NCI-H524 (cell line): ENCODE measurements around the gene LST1.

Experiments
- DNase-seq, 2 experiments: peaks; one replicate each; lab custom pipeline; 2025; lab: John Stamatoyannopoulos, UW

Gene LST1

DNA sequence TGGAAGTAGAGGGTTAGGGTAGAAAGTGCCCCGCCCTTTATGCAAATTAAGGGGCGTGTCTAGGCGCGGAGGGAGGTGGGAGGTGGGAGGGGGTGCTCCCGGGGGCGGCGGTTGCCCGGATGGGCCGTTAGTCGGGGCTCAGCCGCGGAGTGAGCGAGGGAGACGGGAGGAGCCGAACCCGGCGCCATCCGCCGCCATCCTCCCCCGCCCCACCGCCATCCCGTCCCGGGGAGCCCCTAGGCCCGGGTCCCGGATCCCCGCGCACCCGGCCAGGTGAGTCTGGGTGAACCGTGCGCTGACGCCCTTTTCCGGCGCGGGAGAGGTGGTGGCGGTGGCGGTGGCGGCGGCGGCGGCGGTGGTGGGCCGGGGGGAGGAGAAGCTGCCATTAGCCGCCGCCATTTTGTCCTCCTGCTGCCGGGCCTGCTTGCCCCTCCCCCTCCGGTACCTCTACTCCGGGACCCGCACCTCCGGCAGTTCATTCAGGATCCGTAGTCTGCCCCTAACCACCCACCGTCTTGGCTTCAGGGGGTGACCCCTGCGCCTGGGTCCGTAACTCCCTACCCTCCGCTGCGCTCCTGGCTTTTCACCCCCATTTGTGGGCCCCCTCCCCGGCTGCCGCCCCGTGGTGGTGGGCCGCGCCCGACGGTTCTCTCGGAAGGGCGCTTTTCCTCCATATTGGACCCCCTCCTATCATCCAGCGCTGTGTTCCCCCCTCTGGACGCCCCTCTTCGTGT is 34.7 kb downstream of the LST1 start, which contains the start of gene PRRC2A:
Gene PRRC2A (plus strand): TSS at position 130 of the 734 bp plus-strand sequence. CDS start 2,075 bp downstream, outside the sequence.
- DNase-seq = peak in 1 of 2 experiments; percentile 75

GRCh38 chr6:31621320-31621939 is 35.4 kb downstream of the LST1 start:
- DNase-seq = no peak

- DNase-seq = no peak
Measured at GRCh38 chr6:31621991-31622390, 35.9 kb downstream of the LST1 start.

GRCh38 chr6:31622684-31623091 is 36.6 kb downstream of the LST1 start:
- no peak for DNase-seq

DNA sequence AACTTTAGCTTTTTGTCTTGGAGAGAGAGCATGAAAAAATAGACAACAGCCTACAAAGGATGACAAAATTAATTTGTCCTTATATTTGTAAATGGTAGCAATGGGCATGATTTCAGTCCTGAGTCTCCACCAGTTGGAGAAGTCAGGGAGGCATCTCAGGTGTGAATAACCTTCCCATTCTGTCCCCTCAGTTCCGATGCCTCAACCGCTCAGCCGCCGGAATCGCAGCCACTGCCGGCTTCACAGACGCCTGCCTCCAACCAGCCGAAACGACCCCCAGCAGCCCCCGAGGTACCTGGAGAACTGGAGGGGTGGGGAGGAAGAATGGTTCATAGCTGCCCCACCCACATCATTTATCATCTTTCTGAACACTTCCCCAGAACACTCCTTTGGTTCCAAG is 38.0 kb downstream of the LST1 start:
- no peak for DNase-seq

DNA sequence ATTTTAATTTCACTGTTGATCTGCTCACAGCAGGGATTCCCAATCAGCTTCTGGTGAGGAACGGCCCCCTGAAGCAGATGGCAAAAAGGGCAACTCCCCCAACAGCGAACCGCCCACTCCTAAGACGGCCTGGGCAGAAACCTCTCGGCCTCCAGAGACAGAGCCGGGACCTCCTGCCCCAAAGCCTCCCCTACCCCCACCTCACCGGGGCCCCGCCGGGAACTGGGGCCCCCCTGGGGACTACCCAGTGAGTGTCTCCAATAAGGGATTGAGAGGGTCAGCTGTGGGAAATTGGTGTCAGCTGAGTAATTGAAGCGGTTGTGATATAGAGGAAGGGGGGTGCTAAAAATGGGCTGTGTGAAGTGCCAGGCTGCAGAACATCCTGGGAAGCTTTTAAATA is 40.9 kb downstream of the LST1 start:
- no peak for DNase-seq

DNA sequence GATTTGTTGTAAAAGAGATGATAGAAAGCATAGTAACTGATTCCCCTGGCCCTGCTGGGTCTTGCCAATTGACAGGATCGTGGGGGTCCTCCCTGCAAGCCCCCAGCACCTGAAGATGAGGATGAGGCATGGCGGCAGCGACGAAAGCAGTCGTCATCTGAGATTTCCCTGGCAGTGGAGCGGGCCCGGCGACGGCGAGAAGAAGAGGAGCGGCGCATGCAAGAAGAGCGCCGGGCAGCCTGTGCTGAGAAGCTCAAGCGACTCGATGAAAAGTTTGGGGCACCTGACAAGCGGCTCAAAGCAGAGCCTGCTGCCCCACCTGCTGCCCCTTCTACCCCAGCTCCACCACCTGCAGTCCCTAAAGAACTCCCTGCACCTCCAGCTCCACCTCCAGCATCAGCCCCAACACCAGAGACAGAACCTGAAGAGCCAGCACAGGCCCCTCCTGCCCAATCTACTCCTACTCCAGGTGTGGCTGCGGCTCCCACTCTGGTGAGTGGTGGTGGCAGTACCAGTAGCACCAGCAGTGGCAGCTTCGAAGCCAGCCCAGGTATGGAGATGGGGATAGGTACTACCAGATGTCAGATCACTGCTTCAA is 41.7 kb downstream of the LST1 start:
- DNase-seq = no peak

DNA sequence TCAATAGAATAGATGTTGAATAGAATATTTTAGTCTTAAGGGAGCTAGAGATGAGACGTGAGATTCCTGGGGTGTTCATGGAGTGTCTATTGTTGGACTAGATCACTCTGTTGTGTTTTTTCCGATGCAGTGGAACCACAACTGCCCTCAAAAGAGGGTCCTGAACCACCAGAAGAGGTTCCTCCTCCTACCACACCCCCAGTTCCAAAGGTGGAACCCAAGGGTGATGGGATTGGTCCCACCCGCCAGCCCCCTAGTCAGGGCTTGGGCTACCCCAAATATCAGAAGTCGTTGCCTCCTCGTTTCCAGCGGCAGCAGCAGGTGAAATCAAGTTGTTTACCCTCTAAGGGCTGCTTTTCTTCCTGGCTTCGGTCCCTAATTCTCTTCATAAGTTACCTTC is 42.9 kb downstream of the LST1 start:
- no peak for DNase-seq

DNA sequence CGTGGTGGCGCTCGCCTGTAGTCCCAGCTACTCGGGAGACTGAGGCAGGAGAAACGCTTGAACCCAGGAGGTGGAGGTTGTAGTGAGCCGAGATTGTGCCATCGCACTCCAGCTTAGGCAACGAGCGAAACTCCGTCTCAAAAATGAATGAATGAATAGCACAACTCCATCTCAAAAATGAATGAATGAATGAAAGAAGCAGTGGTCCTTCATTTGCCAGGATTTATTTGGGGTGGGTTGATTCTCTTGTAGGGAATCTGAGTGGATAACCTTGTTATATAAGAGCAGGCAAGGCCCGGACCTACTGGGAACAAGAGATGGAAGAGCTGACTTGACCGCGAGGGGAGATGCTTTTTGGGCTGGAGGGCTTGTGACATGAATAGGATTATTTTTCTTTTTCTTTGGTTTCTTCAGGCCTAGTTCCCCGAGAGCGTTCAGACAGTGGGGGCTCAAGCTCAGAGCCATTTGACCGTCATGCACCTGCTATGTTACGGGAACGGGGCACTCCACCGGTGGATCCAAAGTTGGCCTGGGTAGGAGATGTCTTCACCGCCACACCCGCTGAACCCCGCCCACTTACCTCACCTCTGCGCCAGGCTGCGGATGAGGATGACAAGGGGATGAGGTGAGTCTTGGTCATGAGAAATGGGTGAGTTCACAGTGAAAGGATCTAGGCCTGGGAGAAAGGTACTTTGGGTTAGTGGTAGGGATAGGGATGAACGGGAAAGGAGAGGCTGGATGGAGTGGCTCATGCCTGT is 44.3 kb downstream of the LST1 start:
- DNase-seq = no peak

DNA sequence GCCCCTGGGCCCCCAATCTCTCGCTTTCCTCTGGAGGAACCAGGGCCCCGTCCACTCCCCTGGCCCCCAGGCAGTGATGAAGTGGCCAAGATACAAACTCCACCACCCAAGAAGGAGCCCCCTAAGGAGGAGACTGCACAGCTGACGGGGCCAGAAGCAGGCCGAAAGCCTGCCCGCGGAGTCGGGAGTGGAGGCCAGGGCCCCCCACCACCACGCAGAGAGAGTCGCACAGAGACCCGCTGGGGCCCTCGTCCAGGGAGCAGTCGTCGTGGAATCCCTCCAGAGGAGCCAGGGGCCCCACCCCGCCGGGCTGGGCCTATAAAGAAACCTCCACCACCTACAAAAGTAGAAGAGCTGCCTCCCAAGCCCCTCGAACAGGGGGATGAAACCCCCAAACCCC is 45.1 kb downstream of the LST1 start:
- no peak for DNase-seq

DNA sequence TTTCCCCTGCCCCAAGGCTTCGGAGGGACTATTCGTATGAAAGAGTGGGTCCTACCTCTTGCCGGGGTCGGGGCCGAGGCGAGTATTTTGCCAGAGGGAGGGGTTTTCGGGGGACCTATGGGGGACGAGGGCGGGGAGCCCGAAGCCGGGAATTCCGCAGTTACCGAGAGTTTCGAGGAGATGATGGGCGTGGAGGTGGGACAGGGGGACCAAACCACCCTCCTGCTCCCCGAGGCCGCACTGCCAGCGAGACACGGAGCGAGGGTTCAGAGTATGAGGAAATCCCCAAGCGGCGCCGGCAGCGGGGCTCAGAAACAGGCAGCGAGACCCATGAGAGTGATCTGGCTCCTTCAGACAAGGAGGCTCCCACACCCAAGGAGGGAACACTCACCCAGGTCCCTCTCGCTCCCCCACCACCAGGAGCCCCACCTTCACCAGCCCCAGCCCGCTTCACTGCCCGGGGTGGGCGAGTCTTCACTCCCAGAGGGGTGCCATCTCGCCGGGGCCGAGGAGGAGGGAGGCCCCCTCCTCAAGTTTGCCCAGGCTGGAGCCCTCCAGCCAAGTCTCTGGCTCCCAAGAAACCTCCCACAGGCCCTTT is 45.7 kb downstream of the LST1 start:
- no peak for DNase-seq

DNA sequence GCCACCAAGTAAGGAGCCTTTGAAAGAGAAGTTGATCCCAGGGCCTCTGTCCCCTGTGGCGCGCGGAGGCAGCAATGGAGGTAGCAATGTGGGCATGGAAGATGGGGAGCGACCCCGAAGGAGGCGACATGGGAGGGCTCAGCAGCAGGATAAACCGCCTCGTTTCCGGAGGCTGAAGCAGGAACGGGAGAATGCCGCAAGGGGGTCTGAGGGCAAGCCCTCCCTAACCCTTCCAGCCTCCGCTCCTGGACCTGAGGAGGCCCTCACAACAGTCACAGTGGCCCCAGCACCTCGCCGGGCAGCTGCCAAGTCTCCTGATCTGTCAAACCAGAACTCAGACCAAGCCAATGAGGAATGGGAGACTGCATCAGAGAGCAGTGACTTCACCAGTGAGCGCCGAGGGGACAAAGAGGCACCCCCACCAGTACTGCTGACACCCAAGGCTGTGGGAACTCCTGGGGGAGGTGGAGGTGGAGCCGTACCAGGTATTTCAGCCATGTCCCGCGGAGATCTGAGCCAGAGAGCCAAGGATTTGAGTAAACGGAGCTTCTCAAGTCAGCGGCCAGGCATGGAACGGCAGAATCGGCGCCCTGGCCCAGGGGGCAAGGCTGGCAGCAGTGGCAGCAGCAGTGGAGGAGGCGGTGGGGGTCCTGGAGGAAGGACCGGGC is 46.3 kb downstream of the LST1 start:
- no peak for DNase-seq

DNA sequence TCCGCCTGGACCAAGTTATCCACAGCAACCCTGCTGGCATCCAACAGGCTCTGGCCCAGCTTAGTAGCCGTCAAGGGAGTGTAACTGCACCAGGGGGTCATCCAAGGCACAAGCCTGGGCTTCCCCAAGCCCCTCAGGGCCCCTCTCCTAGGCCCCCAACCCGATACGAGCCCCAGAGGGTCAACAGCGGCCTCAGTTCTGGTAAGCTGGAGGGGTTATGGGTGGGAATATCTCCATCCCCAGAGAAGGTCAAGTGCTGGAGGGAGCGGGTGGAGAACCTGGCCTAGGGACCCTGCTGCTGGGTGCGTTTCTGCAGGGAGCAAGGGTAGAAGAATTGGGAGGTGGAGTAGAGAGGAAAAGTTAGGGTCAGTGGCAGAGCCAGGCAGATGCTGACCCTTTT is 47.4 kb downstream of the LST1 start:
- DNase-seq = no peak

DNA sequence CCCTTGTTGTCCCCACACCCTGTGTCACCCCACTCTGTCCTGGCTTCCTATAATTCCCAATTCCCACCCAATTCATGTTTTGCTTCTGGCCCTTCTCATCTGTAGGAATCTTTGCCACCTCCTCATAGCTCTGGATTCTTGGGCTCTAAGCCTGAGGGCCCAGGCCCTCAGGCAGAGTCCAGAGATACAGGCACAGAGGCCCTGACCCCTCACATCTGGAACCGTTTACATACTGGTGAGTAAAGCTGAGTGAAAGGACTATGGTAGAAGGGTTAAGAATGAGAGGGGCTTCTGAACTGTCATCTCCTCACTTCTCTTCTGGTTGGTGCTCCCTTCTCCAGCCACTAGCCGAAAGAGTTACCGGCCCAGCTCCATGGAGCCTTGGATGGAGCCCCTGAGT is 48.1 kb downstream of the LST1 start:
- DNase-seq = no peak

DNA sequence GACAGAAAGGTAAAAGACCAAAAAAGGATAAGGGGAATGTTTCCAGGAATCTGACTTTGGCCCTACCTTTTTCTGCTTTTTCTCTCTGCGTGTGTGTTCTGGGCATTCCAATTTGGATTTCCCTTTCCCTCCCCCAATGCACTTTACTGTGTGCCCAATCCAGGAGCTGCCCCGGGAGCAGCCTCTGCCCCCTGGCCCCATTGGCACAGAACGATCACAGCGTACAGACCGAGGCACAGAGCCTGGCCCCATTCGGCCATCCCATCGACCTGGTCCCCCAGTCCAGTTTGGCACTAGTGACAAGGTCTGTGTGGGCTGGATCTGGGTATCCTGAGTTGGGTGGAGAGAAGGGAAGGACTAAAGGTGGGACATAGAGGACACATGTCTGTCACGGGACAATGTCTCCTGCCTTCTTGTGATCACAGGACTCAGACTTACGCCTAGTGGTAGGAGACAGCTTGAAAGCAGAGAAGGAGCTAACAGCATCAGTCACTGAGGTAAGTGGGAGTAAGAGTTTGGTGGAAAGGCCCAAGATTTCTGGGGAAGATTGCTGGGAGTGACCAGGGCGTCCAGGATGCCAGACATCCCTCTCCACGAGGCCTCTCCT is 49.0 kb downstream of the LST1 start:
- DNase-seq = no peak

- no peak for DNase-seq
Measured at GRCh38 chr6:31636698-31637596, 50.9 kb downstream of the LST1 start.
